IPS-18c (cell line): ENCODE results near the gene BCL2L2.

ENCODE experiments used
- H3K4me3 ChIP-seq: 2 replicates; pipeline ENCODE4 v1.7.0; 2013; ENCODE audit warnings: low read depth, mild to moderate bottlenecking, low read length, moderate library complexity; ENCODE audit not compliant: insufficient read depth
- H3K9me3 ChIP-seq: one replicate; pipeline ENCODE4 v1.6.1; 2013; ENCODE audit warnings: mild to moderate bottlenecking, low read length, moderate library complexity; ENCODE audit not compliant: control insufficient read depth, insufficient read depth

The BCL2L2 gene

GRCh38 chr14:23346693-23347405, 40.2 kb downstream of the BCL2L2 start:
- H3K4me3 ChIP-seq = no peak overlapping the region

GRCh38 chr14:23347406-23348296, 41.0 kb downstream of the BCL2L2 start:
- Histone ChIP-seq H3K9me3 (no peaks in the 10 kb centered on the region), H3K4me3 (no peak overlapping the region)

More at GRCh38 chr14:23346693-23347405, 40.2 kb downstream of the BCL2L2 start:
- no peaks in the 10 kb centered on the region for H3K9me3 ChIP-seq

- Histone ChIP-seq H3K9me3 (no peaks in the 10 kb centered on the region), H3K4me3 (no peak overlapping the region)
Observed at GRCh38 chr14:23348297-23348655, 41.6 kb downstream of the BCL2L2 start.

GRCh38 chr14:23349156-23349845, 42.7 kb downstream of the BCL2L2 start:
- H3K4me3 ChIP-seq = no peak overlapping the region

GRCh38 chr14:23351681-23352505, 45.3 kb downstream of the BCL2L2 start:
- H3K4me3 ChIP-seq = peak overlapping the region; percentile 85

More at GRCh38 chr14:23349156-23349845, 42.7 kb downstream of the BCL2L2 start:
- no peaks in the 10 kb centered on the region for H3K9me3 ChIP-seq

GRCh38 chr14:23352506-23353432, 46.1 kb downstream of the BCL2L2 start, which contains the start of gene SLC22A17:
TSS of gene SLC22A17 (minus strand) at chr14:23352887.
- no peaks in the 10 kb centered on the region for H3K9me3 ChIP-seq
- H3K4me3 ChIP-seq = peak within 1 kb of the TSS; percentile 85

More at GRCh38 chr14:23351681-23352505, 45.3 kb downstream of the BCL2L2 start:
- H3K9me3 ChIP-seq = no peaks in the 10 kb centered on the region

- H3K4me3 ChIP-seq = no peak overlapping the region
- no peaks in the 10 kb centered on the region for H3K9me3 ChIP-seq
Observed at GRCh38 chr14:23353433-23353780, 46.8 kb downstream of the BCL2L2 start.

GRCh38 chr14:23354990-23355389, 48.4 kb downstream of the BCL2L2 start:
- Histone ChIP-seq H3K9me3 (no peaks in the 10 kb centered on the region), H3K4me3 (no peak overlapping the region)

GRCh38 chr14:23355871-23356435, 49.3 kb downstream of the BCL2L2 start:
- Histone ChIP-seq H3K9me3 (no peaks in the 10 kb centered on the region), H3K4me3 (no peak overlapping the region)

- no peaks in the 10 kb centered on the region for H3K9me3 ChIP-seq
- no peak overlapping the region for H3K4me3 ChIP-seq
Observed at GRCh38 chr14:23356662-23357061, 50.0 kb downstream of the BCL2L2 start.

- Histone ChIP-seq H3K9me3 (no peaks in the 10 kb centered on the region), H3K4me3 (no peak overlapping the region)
Observed at GRCh38 chr14:23357261-23357660, 50.6 kb downstream of the BCL2L2 start.

- Histone ChIP-seq H3K9me3 (no peaks in the 10 kb centered on the region), H3K4me3 (no peak overlapping the region)
Observed at GRCh38 chr14:23358042-23358441, 51.4 kb downstream of the BCL2L2 start.

GRCh38 chr14:23358553-23359166, 52.0 kb downstream of the BCL2L2 start:
- no peak overlapping the region for H3K4me3 ChIP-seq
- no peaks in the 10 kb centered on the region for H3K9me3 ChIP-seq

GRCh38 chr14:23359167-23359626, 52.6 kb downstream of the BCL2L2 start:
- H3K4me3 ChIP-seq = no peak overlapping the region
- H3K9me3 ChIP-seq = no peaks in the 10 kb centered on the region

GRCh38 chr14:23359722-23360447, 53.3 kb downstream of the BCL2L2 start:
- H3K9me3 ChIP-seq = no peaks in the 10 kb centered on the region
- H3K4me3 ChIP-seq = no peak overlapping the region
